Neural cell (in vitro differentiated cells): ENCODE measurements around the gene OTUB1. TPM values are rescaled to one million over a fixed set of nuclear protein-coding genes. Genes with fewer than 3 reads are reported as not detected.

Experiments
- H2AFZ ChIP-seq: fragments of 200-600, 300-800 bp; sonication (generic), shearing (Covaris generic); 2 replicates; pipeline ENCODE4 v1.6.0; 2014; ENCODE audit warnings: low read depth, mild to moderate bottlenecking, antibody characterized with exemption, low read length, moderate library complexity
- H3F3A ChIP-seq: fragments of 200-600 bp; shearing (Covaris generic); 2 replicates; pipeline ENCODE4 v1.6.1; 2016; ENCODE audit warnings: mild to moderate bottlenecking, moderate library complexity, mixed read lengths, antibody characterized with exemption, low read length; ENCODE audit not compliant: insufficient read depth, poor library complexity, severe bottlenecking
- H3K27ac ChIP-seq: fragments of 200-600, 300-800 bp; sonication (generic), shearing (Covaris generic); 2 replicates; pipeline ENCODE4 v1.5.1; 2014; ENCODE audit warnings: mild to moderate bottlenecking, low read length, moderate library complexity
- H3K27me3 ChIP-seq: fragments of 300-800, 200-600 bp; sonication (generic), shearing (Covaris generic); 2 replicates; pipeline ENCODE4 v1.6.0; 2014; ENCODE audit warnings: mild to moderate bottlenecking, low read depth, low read length, moderate library complexity; ENCODE audit not compliant: insufficient read depth
- H3K36me3 ChIP-seq: fragments of 300-800, 200-600 bp; sonication (generic), shearing (Covaris generic); 2 replicates; pipeline ENCODE4 v1.5.1; 2014; ENCODE audit warnings: mild to moderate bottlenecking, antibody characterized with exemption, low read length, moderate library complexity; ENCODE audit not compliant: insufficient read depth
- H3K4me2 ChIP-seq: fragments of 300-800, 200-600 bp; sonication (generic), shearing (Covaris generic); 2 replicates; pipeline ENCODE4 v1.6.0; 2014; ENCODE audit warnings: mild to moderate bottlenecking, low read length
- H3K4me3 ChIP-seq: fragments of 300-800, 200-600 bp; sonication (generic), shearing (Covaris generic); 2 replicates; pipeline ENCODE4 v1.5.1; 2014; ENCODE audit warnings: mild to moderate bottlenecking, low read length, moderate library complexity
- H3K79me2 ChIP-seq: fragments of 200-600 bp; shearing (Covaris generic); replicated peaks from 2 replicates; pipeline ENCODE4 v1.6.0; 2014; ENCODE audit warnings: mild to moderate bottlenecking, low read length, moderate library complexity; ENCODE audit not compliant: insufficient read depth
- H3K9ac ChIP-seq: fragments of 300-800, 200-600 bp; sonication (generic), shearing (Covaris generic); 2 replicates; pipeline ENCODE4 v1.6.1; 2016; ENCODE audit warnings: mild to moderate bottlenecking, low read length, mixed read lengths
- H3K9me2 ChIP-seq: fragments of 200-600 bp; shearing (Covaris generic); 2 replicates; pipeline ENCODE4 v1.6.1; 2016; ENCODE audit warnings: mild to moderate bottlenecking, low read length, mixed read lengths; ENCODE audit not compliant: insufficient read depth
- H3K9me3 ChIP-seq: fragments of 200-600, 300-800 bp; sonication (generic), shearing (Covaris generic); 2 replicates; pipeline ENCODE4 v1.6.1; 2016; ENCODE audit warnings: mild to moderate bottlenecking, mixed run types, low read length, moderate library complexity, mixed read lengths
- H4K20me1 ChIP-seq: fragments of 200-600 bp; shearing (Covaris generic); 2 replicates; pipeline ENCODE4 v1.6.1; 2016; ENCODE audit warnings: mild to moderate bottlenecking, mixed run types; ENCODE audit not compliant: insufficient read depth
- CTCF ChIP-seq: fragments of 450-650 bp; IDR thresholded peaks from 2 replicates; pipeline ENCODE4 v1.5.1; 2014; ENCODE audit warnings: antibody characterized with exemption, mild to moderate bottlenecking, moderate library complexity; ENCODE audit not compliant: poor library complexity, severe bottlenecking
- EP300 ChIP-seq: fragments of 450-650 bp; conservative IDR thresholded peaks from 2 replicates; pipeline ENCODE4 v1.6.1; 2014; ENCODE audit warnings: antibody characterized with exemption, mild to moderate bottlenecking, moderate library complexity; ENCODE audit not compliant: poor library complexity, severe bottlenecking
- EZH2 ChIP-seq: fragments of 200-600, 300-800 bp; shearing (Covaris generic), sonication (generic); IDR thresholded peaks from 2 replicates; pipeline ENCODE4 v1.6.1; 2014; ENCODE audit warnings: antibody characterized with exemption, low read length, borderline replicate concordance, mild to moderate bottlenecking; ENCODE audit not compliant: insufficient read depth, poor library complexity, severe bottlenecking
- MXI1 ChIP-seq: fragments of 450-650 bp; conservative IDR thresholded peaks from 2 replicates; pipeline ENCODE4 v1.6.1; 2014; ENCODE audit warnings: antibody characterized with exemption, mild to moderate bottlenecking; ENCODE audit not compliant: poor library complexity, severe bottlenecking
- POLR2AphosphoS5 ChIP-seq: IDR thresholded peaks from 2 replicates; pipeline ENCODE4 v1.6.1; 2012
- RAD21 ChIP-seq: fragments of 450-650 bp; conservative IDR thresholded peaks from 2 replicates; pipeline ENCODE4 v1.6.1; 2014; ENCODE audit warnings: antibody characterized with exemption, mild to moderate bottlenecking, moderate library complexity
- SMC3 ChIP-seq: fragments of 450-650 bp; conservative IDR thresholded peaks from 2 replicates; pipeline ENCODE4 v1.6.1; 2014; ENCODE audit warnings: antibody characterized with exemption, mild to moderate bottlenecking, moderate library complexity; ENCODE audit not compliant: poor library complexity
- TAF1 ChIP-seq: IDR thresholded peaks from 2 replicates; pipeline ENCODE4 v1.6.1; 2012; ENCODE audit warnings: low read depth
- polyA plus RNA-seq: library from polyadenylated mRNA; depleted of rRNA; stranded (reverse); fragments of >200 nt; gene quantifications from 2 replicates; pipeline ENCODE4 v1.2.3, GENCODE V29; 2014
- TF ChIP-seq, protein P1 (sequence below): IDR thresholded peaks from 2 replicates; pipeline ENCODE4 v1.6.1; 2012; ENCODE audit warnings: borderline replicate concordance

OTUB1 gene
- polyA plus RNA-seq, 1 donor from 2014 or later = 103 TPM

- no peak overlapping the region for H2AFZ ChIP-seq
- TF ChIP-seq MXI1 (no peak), POLR2AphosphoS5 (no peak), TAF1 (no peak), RAD21 (no peak), SMC3 (no peak), EP300 (no peak), CTCF (no peak), EZH2 (no peak)
- TF ChIP-seq, protein P1, sequence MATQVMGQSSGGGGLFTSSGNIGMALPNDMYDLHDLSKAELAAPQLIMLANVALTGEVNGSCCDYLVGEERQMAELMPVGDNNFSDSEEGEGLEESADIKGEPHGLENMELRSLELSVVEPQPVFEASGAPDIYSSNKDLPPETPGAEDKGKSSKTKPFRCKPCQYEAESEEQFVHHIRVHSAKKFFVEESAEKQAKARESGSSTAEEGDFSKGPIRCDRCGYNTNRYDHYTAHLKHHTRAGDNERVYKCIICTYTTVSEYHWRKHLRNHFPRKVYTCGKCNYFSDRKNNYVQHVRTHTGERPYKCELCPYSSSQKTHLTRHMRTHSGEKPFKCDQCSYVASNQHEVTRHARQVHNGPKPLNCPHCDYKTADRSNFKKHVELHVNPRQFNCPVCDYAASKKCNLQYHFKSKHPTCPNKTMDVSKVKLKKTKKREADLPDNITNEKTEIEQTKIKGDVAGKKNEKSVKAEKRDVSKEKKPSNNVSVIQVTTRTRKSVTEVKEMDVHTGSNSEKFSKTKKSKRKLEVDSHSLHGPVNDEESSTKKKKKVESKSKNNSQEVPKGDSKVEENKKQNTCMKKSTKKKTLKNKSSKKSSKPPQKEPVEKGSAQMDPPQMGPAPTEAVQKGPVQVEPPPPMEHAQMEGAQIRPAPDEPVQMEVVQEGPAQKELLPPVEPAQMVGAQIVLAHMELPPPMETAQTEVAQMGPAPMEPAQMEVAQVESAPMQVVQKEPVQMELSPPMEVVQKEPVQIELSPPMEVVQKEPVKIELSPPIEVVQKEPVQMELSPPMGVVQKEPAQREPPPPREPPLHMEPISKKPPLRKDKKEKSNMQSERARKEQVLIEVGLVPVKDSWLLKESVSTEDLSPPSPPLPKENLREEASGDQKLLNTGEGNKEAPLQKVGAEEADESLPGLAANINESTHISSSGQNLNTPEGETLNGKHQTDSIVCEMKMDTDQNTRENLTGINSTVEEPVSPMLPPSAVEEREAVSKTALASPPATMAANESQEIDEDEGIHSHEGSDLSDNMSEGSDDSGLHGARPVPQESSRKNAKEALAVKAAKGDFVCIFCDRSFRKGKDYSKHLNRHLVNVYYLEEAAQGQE = no peak
- no peaks in the 10 kb centered on the region for H3K79me2 ChIP-seq
- H3K27me3 ChIP-seq = no peaks in the 10 kb centered on the region
- H3K4me3 ChIP-seq = no peak overlapping the region
- H4K20me1 ChIP-seq = no peaks in the 10 kb centered on the region
- H3F3A ChIP-seq = no peaks in the 10 kb centered on the region
- no peaks in the 10 kb centered on the region for H3K9me3 ChIP-seq
- no peaks in the 10 kb centered on the region for H3K36me3 ChIP-seq
- H3K4me2 ChIP-seq = no peak overlapping the region
- H3K9ac ChIP-seq = no peak overlapping the region
- no peaks in the 10 kb centered on the region for H3K9me2 ChIP-seq
- H3K27ac ChIP-seq = no peak overlapping the region
Observed at GRCh38 chr11:64018310-64018709, 32.1 kb downstream of the OTUB1 start.

GRCh38 chr11:64019106-64020037, 33.1 kb downstream of the OTUB1 start:
- Histone ChIP-seq H3K9ac (no peak overlapping the region), H3K9me2 (no peaks in the 10 kb centered on the region), H3K27ac (no peak overlapping the region), H3K36me3 (no peaks in the 10 kb centered on the region), H3K79me2 (no peaks in the 10 kb centered on the region), H2AFZ (no peak overlapping the region), H3F3A (no peaks in the 10 kb centered on the region), H3K27me3 (no peaks in the 10 kb centered on the region), H4K20me1 (no peaks in the 10 kb centered on the region), H3K4me2 (no peak overlapping the region), H3K9me3 (no peaks in the 10 kb centered on the region), H3K4me3 (no peak overlapping the region)
- TF ChIP-seq CTCF = no peak
- TF ChIP-seq TAF1 = no peak
- TF ChIP-seq EZH2 = no peak
- TF ChIP-seq SMC3 = no peak
- no peak for TF ChIP-seq EP300
- no peak for TF ChIP-seq MXI1
- TF ChIP-seq RAD21 = no peak
- no peak for TF ChIP-seq POLR2AphosphoS5
- TF ChIP-seq, protein P1 = no peak
